NCI-H2029 treated with DMSO at 0.1 percent for 48 hours (cell line): ENCODE data around the gene TRABD.

Source experiments
- DNase-seq: peaks from one replicate; lab custom pipeline; 2025; lab: John Stamatoyannopoulos, UW

Gene TRABD

DNA sequence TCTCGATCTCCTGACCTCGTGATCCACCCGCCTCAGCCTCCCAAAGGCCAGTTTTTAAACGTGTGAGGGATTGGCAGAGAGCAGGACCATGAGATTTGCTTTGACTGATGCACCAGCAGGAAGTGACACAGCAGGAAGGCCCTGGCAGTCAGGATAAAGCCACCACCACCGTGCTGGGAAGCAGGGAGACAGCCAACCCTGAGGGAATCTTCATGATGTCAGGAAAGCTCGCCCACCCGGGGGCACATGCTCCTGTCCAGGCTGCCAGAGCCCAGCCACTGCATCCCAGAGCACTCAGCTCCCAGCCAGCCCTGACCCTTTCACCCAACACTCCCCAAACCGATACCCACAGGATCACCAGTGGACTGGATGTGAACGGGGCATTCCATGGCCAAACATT lies 53.0 kb downstream of the TRABD start:
- no peak for DNase-seq

DNA sequence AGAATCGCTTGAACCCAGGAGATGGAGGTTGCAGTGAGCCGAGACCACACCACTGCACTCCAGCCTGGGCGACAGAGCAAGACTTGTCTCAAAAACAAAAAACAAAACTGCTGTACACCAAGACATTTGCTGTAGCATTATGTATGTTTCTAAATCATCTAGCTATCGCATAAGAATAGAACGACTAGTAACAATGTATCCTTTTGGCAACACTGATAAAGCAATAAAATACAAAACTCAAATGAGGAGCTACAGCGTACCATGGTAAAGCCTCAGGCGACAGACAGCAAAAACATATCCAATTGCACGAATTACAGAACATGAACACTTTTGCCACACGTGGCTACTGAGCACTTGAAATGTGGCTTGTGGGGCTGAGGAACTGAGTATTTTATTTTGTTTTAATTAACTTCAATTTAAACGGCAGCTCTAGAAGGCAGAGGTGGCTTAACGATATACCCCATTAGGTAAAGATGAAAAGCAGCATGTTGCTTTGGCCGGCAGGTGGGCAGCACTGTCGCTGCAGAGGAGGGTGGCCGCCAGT lies 56.8 kb downstream of the TRABD start:
- no peak for DNase-seq

DNA sequence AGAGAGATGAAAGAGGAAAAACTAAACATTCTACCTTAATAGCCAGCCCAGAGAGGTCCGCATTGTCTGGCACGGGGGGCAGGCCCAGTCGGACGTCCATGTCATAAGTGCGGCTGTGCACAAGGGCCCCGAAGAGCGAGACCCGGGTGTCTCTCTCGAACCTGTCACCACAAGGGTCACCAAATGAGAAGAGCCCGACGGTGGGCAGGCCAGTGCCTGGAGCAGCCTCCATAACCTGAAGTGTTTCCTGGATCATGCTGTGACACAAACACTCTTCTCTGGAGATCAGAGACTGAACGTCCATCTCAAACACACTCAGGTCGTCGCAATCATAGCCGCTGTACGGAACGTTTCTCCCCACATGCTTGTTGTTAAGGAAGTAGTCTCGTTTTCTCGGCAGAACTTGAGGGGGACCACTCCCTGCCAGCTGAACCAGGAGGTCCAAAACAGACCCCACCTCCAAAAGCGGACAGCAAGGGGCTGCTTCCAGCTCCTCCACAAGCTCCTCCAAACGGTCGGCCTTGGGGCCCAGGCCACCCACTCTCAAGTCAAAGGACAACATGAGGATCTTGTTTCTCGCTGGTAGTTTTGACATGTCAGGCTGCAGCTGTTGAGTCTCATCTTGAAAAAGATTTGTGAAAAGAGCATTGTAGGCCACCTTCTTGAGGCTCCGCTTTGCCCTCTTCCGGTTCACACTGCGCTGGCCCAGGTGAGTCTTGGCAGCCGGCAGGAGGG lies 58.1 kb downstream of the TRABD start:
- no peak for DNase-seq

DNA sequence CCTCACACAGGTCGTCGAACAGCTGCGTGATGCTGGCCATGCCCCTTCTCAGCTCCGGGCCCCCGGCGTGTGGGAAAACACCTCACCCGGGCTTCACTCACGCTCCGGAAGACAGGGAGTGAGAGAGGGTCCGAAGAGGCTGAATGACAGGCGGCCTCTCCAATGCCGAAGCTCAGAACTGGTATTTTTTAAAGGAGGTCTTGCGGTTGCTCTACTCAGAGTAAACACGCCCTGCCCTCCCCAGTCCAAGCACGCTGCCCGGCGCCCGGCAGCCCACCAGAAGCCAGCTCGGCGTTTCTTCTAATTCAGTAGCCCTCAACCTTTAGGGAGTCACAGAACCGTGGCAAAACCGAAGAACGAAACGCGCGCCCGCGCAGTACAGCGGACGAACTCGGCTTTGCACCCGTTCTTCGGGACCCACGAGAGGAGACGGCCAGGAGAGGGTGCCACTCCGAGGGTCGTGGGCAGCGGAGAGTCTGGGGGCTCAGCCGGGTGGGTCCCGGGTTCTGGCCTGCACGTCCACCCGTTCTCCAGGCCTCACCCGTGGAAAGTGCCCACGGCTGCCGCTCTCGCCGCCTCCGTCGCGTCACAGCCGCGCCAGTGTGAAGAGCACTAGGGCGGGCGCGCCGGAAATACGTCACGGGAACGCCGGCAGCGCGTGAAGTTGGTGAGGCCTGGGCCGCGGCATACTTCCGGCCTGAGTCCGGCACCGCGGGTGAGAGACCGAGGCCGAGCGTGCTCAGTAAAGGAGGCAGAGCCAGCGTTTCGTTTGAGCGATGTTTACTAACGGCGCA lies 58.9 kb downstream of the TRABD start, which contains the start of gene TUBGCP6:
TUBGCP6 (minus strand) TSS at position 604 of the 794 bp plus-strand sequence; CDS start at position 40, 564 bp downstream.
- peak; percentile 28 for DNase-seq

DNA sequence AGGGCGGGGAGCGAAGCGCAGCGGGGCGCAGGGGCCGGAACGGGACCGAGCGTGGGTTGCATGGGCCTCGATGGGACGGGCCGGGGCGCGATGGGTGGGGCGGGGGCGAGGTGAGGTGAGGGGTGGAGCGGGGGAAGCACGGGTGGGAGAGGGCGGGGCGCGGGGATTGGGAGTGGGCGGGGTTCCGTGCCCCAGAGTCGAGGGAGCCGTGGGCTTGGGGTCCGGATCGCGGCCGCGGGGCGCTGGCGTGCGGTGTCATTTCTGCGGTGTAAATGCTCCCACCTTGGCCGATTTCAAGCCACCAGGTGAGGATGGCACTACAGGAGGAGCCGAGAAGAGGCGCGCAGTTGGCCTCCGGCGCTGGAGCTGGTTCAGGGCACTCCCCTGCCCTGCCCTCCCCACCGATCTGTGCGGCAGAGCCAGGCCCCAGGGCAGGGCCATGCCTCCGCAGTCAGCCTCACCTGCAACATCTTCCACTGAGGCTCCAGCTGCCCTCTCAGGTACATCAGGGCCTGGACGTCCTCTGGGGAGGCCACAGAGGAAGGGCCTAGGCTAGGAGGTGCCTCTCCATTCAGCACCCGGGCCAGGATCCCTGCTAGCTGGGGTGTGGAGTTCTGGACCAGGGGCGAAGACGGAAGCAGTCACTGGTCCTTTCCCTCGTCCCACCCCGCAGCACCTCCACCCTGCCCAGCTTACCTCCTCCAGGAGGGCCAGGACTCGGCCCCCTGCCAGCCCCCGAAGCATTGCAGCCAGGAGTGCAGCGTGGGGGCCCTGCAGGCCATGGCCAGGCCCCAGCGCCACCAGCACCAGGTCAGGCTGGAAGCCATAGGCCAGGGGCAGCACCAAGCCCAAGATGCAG lies 59.7 kb downstream of the TRABD start:
- DNase-seq, result no peak

DNA sequence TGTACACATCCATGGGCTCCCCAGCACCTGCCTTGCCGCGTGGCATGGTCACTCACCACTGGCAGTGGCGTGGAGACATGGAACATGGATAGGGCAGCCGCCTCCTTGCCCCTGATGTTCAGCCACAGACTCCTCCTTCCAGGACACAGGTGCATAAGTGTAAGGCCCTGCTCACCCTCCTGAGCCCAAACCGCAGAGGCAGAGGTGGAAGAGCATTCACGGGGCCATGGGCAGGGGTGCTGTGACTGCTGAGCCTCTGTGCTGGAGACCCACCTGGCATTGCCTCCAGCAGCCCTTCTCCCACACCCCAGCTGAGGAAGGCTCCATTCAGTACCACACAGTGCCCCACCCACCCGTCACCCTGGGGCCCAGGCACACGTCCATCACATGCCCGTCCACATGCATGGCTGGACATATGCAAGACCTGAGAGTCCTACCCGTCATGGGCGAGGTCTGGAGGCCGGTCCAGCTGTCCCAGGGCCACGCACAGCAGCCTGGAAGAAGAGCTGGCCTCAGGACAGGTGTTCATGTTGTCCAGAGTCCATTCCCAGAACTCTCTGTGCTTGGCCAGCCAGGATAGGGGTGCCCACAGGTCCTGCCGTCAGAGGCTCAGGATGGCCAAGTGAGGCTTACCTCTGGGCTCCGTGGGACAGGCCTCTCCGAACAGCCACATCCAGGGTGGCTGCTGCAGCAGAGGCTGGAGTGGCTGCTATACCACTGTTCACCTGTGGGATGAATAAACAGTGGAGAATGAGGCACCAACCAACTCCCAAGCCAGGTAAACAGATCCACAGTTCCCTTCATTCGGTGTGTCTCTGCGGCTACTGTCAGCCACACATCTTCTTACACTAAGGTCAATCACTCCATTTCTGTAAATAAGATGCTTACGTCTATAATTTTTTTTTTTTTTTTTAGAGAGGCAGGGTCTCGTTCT lies 60.8 kb downstream of the TRABD start:
- no peak for DNase-seq

DNA sequence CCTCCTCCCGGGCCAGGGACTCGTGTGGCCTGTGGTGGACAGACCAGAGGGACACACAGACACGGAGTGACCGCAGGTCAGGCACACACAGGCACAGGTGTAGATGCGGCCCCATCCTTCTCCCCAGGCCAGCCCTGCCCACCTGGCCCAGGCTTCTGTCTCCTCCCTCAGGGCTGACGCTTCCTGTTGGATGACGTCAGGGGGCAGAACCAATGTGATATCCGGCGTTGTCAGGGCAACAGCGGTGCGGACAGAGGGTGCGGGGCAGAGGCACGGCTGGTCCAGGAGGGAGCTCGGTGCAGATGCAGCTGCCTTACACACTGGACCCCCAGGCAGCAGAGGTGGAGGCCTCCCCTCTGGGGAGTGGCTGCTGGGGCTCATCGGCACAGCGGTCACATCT lies 62.0 kb downstream of the TRABD start:
- peak; percentile 46 for DNase-seq

DNA sequence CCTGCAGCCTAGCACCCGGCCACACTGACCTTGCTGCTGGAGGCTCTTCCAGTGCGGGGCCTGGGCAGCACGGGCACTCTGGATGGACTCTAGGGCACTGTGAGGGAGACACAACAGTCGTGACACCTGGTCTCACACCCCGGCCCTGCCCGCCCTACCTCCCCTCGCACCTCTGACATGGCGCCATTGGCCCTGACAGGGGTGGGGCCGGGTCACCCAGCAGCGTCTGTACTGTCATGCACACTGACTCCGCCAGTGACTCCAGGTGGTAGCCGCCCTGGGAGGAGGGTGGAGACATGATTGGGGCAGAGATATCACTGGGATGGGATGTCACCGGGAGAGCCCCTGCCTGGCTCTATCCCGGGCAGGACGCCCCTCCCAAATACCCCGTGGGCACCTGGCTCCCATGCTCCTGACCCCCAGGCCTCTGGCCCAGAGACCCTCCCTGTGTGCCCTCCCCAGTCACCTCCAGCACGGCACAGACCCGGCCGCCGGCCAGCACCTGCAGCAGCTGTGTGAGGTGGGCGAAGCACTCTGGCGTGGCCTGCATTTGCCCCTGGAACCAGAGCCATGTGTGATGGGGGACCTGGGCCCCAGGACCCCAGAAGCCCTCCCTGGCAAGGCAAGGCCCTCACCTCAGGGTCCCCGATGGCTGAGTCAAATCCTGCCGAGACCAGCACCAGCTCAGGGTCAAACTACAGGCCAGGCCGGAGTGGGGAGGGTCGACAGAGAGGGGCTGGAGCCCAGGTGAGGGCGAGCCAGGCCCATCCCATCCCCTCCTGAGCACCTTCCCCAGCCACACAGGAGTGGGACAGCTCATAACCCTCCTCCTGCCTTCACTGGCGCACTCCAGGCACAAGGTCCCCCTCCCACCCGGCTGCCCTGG lies 62.7 kb downstream of the TRABD start:
- DNase-seq, result no peak
